GM19351 (cell line): Measurements from ENCODE around the gene PDLIM4.
A peak's percentile ranks its signal among the peaks of the same experiment; 100 is the strongest.

ENCODE experiments used
- ATAC-seq: cut with Tn5 transposase; IDR thresholded peaks from one replicate; pipeline ENCODE4 v1.9.1; 2021; ENCODE audit warnings: mild to moderate bottlenecking, moderate library complexity; ENCODE audit not compliant: unreplicated experiment

Gene PDLIM4

GRCh38 chr5:132266031-132266835 lies 8.7 kb downstream of the PDLIM4 start:
- no peak for ATAC-seq

GRCh38 chr5:132266836-132267160 lies 9.3 kb downstream of the PDLIM4 start:
- ATAC-seq, result no peak

- no peak for ATAC-seq
Observed at GRCh38 chr5:132267166-132267739, 9.8 kb downstream of the PDLIM4 start.

- ATAC-seq, result no peak
Observed at GRCh38 chr5:132267931-132268768, 10.7 kb downstream of the PDLIM4 start.

GRCh38 chr5:132268769-132269551 lies 11.5 kb downstream of the PDLIM4 start:
- ATAC-seq, result peak; percentile 81

- ATAC-seq, result no peak
Observed at GRCh38 chr5:132269635-132270334, 12.3 kb downstream of the PDLIM4 start.

- no peak for ATAC-seq
Observed at GRCh38 chr5:132270335-132270665, 12.8 kb downstream of the PDLIM4 start.

GRCh38 chr5:132270706-132271105 lies 13.2 kb downstream of the PDLIM4 start:
- ATAC-seq, result no peak

- ATAC-seq, result no peak
Observed at GRCh38 chr5:132271251-132272246, 14.1 kb downstream of the PDLIM4 start.

- no peak for ATAC-seq
Observed at GRCh38 chr5:132272311-132273210, 15.1 kb downstream of the PDLIM4 start.

GRCh38 chr5:132273631-132274030 lies 16.1 kb downstream of the PDLIM4 start:
- no peak for ATAC-seq

- ATAC-seq, result no peak
Observed at GRCh38 chr5:132274050-132274792, 16.7 kb downstream of the PDLIM4 start.

GRCh38 chr5:132275367-132276220 lies 18.1 kb downstream of the PDLIM4 start:
- ATAC-seq, result no peak

GRCh38 chr5:132277256-132277655 lies 19.8 kb downstream of the PDLIM4 start:
- no peak for ATAC-seq

- ATAC-seq, result no peak
Observed at GRCh38 chr5:132277971-132278853, 20.7 kb downstream of the PDLIM4 start.

GRCh38 chr5:132279801-132280200 lies 22.3 kb downstream of the PDLIM4 start:
- ATAC-seq, result no peak
